GM13976 (cell line): ENCODE measurements around the gene C22orf15.

Experiments
- DNase-seq: peaks from one replicate; pipeline ENCODE4 v3.0.0; 2012; ENCODE audit warnings: low spot score
- in situ Hi-C: fragments of 300-500 bp; cut with MboI; formaldehyde crosslinking; loops from one replicate; pipeline ENCODE4 v1.12.0; 2022; ENCODE audit warnings: low sequenced_read_pairs, mixed read lengths, inconsistent platforms; ENCODE audit not compliant: unreplicated experiment
- TF ChIP-seq, protein P1 (sequence below): IDR thresholded peaks from 2 replicates; pipeline ENCODE4 v1.5.1; 2012; ENCODE audit warnings: borderline replicate concordance, mild to moderate bottlenecking; ENCODE audit not compliant: insufficient read depth; ENCODE audit errors: extremely low read depth, missing control alignments, control extremely low read depth

The C22orf15 gene

DNA sequence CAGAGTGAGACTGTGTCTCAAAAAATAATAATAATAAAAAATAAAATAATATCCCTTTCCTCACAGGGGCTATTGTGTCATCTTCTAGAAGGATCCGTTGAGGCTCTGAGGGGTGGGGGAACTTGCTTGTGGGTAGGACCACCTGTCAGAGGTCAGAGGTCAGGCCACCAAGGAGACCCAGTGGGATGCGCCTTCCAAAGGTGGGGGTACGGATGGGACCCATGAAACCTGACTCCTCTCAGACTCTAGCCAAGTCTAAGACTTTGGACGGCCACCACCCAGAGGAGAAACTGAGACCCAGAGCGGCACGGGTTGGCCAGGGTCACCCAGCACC, 9.5 kb downstream of the C22orf15 start:
- no peak for DNase-seq
- in situ Hi-C loops, result no loop called here
- TF ChIP-seq, protein P1, sequence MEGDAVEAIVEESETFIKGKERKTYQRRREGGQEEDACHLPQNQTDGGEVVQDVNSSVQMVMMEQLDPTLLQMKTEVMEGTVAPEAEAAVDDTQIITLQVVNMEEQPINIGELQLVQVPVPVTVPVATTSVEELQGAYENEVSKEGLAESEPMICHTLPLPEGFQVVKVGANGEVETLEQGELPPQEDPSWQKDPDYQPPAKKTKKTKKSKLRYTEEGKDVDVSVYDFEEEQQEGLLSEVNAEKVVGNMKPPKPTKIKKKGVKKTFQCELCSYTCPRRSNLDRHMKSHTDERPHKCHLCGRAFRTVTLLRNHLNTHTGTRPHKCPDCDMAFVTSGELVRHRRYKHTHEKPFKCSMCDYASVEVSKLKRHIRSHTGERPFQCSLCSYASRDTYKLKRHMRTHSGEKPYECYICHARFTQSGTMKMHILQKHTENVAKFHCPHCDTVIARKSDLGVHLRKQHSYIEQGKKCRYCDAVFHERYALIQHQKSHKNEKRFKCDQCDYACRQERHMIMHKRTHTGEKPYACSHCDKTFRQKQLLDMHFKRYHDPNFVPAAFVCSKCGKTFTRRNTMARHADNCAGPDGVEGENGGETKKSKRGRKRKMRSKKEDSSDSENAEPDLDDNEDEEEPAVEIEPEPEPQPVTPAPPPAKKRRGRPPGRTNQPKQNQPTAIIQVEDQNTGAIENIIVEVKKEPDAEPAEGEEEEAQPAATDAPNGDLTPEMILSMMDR, result no peak

DNA sequence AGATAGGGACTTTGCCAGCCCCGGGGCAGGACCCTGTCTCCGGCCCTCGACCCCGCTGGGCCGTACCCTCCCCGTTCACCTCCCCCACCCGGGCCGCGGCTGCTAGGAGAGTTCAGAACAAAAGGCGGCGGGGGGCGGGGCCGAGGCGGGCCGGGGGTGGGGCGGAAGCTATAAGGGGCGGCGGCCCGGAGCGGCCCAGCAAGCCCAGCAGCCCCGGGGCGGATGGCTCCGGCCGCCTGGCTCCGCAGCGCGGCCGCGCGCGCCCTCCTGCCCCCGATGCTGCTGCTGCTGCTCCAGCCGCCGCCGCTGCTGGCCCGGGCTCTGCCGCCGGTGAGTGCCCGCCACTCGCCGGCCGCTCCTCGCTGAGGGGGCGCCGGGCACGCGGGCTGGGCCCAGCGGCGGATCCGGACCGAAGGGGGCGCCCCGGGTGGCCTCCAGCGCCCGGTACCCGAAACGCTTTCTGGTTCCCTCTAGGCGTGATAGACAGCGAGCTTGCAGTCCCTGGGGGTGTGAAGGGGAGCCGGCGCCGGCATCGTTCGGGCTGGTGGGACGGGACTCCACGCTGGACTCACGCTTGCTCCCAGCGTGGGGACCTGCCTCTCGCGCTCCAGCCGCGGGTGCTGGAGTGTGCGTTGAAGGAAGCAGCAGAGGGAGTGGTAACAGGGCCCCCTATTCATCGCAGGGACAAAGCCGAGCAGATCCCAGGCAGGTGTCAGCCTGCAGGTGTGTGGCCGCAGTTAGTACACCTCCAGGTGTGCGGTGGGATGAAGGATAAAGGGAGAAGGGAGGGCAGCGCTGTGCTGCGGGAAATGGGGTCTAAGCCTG, 10.1 kb downstream of the C22orf15 start, which contains the start of gene MMP11:
TSS of gene MMP11 (plus strand) at position 201 of the 825 bp plus-strand sequence. CDS start at position 223, 22 bp downstream.
- peak; percentile 85 for DNase-seq
- in situ Hi-C loops, result no loop called here
- TF ChIP-seq, protein P1, result no peak

DNA sequence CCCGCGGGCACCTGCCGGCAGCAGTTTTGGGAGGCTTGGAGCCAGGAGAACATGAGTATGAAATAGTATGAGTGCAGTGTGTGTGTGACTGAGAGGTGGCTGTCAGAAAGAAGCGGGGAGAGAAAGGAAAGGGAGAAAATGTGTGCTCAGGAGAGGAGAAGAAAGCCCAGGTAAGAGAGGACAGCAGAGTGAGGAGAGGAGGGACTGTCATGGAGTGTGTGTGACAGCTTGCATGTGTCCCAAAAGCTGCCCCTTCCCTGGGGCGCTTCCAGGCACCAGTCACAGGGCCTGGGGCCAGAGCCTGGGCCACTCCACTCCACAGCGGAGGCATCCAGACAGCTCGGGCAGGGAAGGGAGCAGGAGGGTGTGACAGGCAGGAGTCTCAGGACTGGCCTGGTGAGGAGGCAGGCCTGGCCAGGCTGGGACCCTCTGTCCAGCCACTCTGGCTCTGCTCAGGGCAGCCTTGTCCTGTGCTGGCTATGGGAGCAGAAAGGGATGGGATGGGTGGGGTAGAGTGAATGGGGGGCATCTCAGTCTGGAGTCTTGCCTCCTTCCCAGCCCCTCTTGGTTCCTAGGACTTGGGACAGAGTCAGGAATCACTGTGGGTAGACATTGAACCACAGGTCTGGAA, 10.8 kb downstream of the C22orf15 start:
- no peak for DNase-seq
- in situ Hi-C loops, result no loop called here
- TF ChIP-seq, protein P1, result no peak

DNA sequence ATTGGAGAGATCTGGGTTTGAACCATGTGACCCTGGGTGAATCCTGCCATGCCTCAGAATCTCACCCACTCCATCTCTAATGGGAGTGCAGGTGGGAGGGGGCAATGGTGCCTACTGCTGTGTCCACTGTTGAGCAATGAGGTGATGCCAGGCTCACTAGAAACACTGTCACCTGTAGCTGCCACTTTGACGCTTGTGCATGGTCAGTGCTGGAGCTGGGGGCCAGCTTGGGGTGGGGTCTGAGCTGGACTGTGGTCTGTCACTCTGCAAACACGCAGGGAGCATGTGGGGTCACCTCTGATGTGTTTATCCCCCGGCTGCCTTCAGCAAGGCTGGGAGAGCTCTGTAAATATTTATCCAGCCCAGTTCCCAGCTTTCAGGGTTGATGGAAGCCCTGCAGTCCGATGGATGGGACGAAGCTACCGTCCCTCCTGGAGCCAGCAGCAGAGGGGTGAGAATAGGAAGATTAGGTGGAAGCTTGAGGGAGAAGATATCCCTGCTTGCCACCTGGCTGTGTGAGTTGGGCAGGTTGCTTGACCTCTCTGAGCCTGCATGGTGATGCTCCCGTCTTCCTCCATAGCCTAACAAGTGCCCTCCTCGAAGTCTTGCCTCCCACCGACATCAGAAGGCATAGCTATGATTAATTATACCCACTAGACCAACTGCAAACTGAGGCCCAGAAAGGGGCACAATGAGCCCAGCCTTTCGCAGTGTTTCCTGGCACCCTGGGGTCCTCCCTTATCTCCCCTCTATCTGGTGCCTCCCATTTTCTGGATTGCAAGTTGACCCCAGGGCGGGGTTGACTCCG, 11.5 kb downstream of the C22orf15 start:
- TF ChIP-seq, protein P1, result no peak
- in situ Hi-C loops, result no loop called here
- no peak for DNase-seq

DNA sequence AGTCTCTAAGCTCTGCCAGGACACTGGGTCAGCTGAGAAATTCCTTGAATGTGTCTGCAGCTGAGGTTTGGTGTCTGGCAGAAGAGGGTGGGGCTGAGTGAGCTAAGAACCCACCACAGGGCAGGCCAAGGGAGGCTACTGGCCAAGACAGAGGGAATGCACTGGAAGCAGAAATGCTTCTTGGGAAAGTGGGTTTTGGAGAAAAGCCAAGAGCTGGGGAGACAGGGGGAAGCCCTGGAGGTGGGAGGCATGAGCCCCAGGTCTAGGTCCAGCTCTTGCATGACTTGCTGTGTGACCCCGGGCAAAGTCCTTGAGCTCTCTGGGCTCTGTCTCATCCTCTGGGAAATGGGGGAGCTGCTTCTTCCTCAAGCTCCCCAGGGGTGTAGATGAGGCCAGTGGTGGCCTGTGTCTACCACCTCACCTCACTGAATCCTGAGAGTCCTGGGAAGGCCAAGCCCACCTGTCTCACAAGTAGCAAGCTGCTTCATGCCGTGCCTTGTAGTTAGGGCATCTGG, 12.2 kb downstream of the C22orf15 start:
- TF ChIP-seq, protein P1, result no peak
- no peak for DNase-seq
- in situ Hi-C loops, result no loop called here

DNA sequence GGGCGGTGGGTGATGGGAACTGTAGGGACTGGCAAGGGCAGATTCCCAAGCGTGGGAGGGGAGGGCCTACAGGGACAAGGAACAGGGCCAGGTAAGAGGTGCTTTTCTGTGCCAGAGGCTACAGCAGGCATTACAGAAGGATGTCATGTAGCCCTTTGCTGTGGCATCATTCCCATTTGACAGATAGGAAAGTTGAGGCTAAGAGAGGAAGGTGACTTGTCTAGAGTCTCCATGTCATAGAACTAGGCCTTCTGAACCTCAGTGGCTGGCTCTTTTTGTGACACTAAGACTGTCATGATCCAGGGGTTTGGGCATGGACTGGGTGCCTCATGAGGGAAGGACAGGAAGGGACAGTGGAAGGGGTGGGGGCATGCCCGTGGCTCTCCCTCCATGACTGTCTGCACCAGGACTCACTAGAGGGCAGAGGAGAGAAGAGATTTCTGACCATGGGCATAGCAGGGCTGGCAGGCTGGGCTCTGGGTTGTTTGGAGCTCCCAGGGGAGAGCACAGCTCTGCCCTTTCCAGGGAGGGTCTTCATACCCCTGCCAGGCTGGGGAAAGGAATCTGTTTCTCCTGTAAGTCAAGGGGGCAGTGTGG, 13.1 kb downstream of the C22orf15 start:
- in situ Hi-C loops, result no loop called here
- DNase-seq, result no peak
- TF ChIP-seq, protein P1, result no peak
